ENCODE data around the gene PPP4R3B.
"Not testable (repeated sequence)": the region's sequence is repeated elsewhere in the genome, so short reads cannot be mapped to it uniquely, and the experiment has no call there.

Gene PPP4R3B

DNA sequence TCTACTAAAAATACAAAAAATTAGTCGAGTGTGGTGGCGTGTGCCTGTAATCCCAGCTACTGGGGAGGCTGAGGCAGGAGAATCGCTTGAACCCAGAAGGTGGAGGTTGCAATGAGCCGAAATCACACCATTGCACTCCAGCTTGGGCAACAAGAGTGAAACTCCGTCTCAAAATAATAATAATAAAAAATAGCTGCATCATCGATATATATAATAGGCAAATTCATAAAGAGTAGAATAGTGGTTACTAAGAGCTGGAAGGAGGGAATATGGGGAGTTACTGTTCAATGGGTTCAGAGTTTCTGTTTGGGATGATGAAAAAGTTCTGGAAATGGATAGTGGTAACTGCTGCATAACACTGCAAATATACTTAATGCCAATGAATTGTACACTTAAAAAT, 20.6 kb downstream of the PPP4R3B start:
- not testable (repeated sequence) for DNase-seq (ENCODE audit: low read depth in 1 of 2, low spot score in 1 of 2)

- no peak for DNase-seq (ENCODE audit: low read depth in 1 of 2, low spot score in 1 of 2)
Observed at GRCh38 chr2:55595536-55595935, 21.9 kb downstream of the PPP4R3B start.

DNA sequence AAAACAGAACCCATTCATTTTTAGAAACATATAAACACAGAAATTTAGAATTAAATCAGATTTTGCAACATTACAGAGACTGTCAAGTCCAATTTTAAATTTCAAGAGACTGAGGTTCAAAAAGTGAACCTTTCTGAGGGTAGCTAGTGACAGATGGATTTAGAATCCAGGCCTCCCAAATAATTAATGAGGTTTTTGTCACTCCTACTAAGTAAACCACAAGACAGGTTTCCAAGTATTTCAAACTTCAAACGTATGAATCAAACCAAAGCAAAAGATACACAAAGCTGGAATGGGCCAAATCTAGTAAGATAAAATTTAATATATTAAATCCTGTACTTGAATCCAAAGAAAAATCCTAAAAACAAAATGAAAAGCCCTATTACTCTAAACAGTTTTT, 25.3 kb downstream of the PPP4R3B start:
- no peak for DNase-seq (ENCODE audit: low read depth in 1 of 2, low spot score in 1 of 2)

DNA sequence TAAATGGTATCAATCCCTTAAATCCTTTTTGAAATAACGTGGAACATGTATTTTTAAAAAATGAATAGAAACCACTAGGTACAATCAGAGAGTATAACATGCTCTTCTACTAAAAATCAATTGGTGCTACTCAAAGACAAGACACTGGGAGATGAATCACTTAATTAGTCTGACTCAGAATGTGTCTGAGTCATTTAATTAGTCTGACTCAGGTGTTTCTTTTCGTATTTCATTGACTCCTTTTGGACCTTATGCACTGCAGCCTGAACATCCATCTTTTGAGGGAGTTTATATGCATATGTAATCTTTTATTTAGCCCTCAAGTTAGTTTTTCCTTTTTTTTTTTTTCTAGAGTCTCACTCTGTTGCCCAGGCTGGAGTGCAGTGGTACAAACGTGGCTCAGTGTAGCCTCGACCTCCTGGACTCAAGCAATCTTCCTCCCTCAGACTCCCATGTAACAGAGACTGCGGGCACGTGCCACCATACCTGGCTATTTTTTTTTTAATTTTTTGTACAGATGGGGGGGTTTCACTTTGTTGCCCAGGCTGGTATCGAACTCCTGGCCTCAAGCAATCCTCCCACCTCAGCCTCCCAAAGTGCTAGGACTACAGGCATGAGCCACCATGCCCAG, 26.5 kb downstream of the PPP4R3B start:
- no peak for DNase-seq (ENCODE audit: low read depth in 1 of 2, low spot score in 1 of 2)

DNA sequence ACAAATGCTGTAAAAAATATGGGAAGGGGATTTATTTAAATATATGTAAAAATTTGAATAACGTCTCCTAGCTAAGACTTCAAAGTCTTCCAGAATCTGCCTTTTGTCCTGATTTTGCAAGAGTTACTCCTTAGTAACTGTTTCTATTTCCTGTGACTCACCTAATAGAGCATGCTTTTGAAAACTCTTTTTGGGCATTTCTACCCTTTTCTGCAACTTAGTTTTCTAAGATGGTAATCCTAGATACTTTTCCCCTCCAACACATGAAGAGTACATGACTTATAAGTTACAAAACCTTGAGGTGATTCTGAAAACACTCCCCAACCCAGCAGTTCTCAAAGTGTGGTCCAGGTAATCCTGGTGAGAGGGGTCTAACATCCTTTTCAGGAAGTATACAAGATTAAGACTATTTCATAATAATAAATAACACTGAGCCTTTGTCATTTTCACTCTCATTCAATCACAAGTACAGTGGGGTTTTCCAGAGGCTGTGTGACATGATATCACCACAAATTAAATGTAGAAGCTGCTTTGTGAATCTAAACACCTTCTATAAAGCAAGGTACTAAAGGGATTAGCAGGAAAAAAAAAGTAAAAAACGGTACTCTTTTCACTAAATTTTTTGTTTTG, 31.9 kb downstream of the PPP4R3B start:
- no peak for DNase-seq (ENCODE audit: low read depth in 1 of 2, low spot score in 1 of 2)

DNA sequence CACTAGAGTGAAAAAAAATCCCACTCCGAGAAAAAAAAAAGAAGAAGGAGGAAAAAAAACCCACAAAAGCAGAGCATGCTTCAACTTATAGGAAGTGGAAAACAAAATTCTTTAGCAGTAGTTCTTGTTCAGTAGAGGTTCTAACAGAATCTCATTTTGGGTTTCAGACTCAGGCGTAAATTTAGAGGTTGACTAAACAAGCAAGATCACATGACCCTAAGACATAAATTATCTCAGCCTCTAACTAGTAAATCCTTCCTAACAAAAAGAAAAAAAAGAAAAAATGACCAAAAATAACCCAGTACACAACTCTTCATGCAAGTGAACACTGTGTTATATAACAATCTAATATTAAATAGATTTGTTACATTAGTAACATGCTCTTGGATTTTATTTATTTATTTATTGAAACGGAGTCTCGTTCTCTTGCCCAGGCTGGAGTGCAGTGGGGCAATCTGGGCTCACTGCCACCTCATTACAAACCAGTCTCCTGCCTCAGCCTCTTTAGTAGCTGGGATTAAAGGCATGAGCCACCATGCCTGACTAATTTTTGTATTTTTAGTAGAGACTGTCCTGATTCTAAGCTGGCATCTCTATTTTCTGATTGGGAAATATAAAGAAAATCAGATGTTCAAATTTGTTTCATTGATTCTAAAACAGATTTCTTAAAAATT, 35.4 kb downstream of the PPP4R3B start:
- DNase-seq (ENCODE audit: low read depth in 1 of 2, low spot score in 1 of 2) = no peak

DNA sequence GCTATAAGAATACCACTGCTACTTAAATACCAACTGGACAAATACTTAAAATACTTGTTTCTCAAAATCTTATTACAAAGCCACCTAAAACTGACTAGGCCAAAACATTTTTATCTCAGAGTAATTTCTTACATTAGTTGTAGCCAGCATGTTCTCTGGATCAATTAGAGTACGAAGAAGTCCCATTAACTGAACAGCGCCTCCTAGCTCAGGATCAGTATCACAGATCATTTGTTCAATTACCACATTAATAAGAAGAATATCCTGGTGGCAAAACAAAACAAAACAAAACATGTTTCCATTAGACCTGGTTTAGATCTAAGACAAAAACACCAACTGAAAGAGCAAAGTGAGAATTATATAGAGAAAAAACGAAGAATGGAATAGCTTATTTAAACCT, 36.0 kb downstream of the PPP4R3B start:
- DNase-seq (ENCODE audit: low read depth in 1 of 2, low spot score in 1 of 2) = no peak

- DNase-seq (ENCODE audit: low read depth in 1 of 2, low spot score in 1 of 2) = not testable (repeated sequence)
Observed at GRCh38 chr2:55569002-55569401, 48.4 kb downstream of the PPP4R3B start.

DNA sequence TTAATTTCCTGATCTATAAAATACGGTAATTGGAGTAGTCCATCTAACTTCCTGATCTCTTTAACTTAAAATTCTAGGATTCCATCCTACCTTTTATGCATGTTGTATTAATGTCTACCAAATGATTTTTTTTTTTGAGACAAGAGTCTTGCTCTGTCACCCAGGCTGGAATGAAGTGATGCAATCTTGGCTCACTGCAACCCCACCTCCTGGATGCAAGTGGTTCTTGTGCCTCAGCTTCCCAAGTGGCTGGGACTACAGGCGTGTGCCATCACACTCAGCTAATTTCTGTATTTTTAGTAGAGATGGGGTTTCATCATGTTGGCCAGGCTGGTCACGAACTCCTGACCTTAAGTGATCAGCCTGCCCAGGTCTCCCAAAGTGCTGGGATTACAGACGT, 50.1 kb downstream of the PPP4R3B start:
- DNase-seq (ENCODE audit: low read depth in 1 of 2, low spot score in 1 of 2) = no peak

DNA sequence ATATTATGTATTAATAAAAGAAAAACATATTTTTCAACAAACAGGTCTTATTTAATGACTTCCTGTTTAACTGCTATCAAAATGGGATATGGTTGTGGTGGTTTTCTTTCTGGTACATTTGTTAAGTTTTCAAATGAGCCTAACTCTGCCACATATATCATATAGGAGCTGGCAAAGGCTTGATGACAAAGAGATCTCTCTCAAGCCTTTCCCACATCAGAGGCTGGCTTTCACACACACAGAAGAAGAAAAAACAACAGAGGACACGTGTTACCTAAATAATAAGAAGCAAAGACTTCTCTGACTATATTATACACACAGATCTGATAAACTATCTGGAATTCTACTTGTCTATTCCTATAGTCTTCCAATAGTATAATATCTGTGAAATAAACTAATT, 51.8 kb downstream of the PPP4R3B start:
- no peak for DNase-seq (ENCODE audit: low read depth in 1 of 2, low spot score in 1 of 2)

DNA sequence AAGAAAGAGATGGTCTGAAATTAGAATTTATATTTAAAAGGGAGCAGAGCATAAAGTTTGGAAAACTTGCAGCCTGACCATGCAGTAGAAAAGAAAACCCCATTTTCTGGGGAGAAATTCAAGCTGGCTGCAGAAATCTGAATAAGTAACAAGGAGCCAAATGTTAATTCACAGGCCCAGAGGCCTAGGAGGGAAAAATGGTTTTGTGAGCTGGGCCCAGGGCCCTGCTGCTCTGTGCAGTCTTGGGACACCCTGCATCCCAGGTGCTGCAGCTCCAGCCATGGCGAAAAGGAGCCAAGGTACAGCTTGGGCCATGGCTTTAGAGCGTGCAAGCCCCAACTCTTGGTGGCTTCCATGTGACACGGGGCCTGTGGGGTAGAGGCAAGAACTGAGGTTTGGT, 56.6 kb downstream of the PPP4R3B start:
- no peak for DNase-seq (ENCODE audit: low read depth in 1 of 2, low spot score in 1 of 2)

DNA sequence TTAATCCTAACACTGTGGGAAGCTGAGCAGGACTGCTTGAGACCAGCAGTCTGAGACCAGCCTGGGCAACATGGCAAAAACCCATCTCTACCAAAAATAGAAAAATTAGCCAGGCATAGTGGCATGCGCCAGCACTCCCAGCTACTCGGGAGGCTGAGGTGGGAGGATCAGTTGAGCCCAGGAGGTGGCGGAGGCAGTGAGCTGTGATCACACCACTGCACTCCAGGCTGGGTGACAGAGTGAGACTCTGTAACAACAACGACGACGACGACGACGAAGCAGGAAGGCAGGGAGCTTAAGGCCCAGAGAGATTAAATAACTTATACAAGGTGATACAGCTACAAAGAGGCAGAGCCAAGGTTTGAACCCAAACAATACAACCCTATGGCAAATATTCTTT, 60.6 kb downstream of the PPP4R3B start:
- DNase-seq (ENCODE audit: low read depth in 1 of 2, low spot score in 1 of 2) = no peak

DNA sequence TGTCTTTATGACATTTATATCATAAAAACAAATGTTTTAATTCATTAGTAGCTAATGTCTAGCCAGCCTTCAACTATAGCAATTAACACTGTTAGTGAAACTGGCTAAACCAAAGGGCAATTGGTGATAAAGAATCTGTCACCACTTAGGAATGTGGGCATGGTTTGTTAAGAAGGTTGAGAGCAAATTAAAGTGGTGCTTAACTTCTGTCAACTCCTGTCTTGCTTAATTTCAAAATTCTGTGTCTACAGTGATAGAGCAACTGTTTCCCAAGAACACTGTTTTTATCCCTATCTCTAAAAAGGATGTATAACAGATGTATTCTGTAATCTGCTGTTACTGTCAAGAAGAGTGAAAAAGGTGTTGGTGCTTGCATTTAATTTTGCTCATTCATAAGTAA, 61.4 kb downstream of the PPP4R3B start:
- no peak for DNase-seq (ENCODE audit: low read depth in 1 of 2, low spot score in 1 of 2)

DNA sequence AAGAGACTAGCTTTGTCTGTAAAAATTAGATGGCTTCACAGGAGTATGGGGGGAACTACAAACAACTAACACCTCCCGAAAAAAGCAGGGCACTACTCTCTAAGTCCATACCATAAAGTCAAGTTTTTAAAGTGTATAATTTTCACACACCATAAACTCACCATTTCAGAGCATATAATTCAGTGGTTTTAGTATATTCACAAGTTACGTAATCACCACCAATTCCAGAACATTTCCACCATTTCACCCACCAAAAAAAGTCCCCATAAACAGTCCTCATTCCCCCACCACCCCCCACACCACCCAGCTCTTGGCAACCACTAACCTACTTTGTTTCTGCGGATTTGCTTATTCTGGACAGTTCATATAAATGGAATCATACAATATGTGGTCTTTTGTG, 64.1 kb downstream of the PPP4R3B start:
- DNase-seq (ENCODE audit: low read depth in 1 of 2, low spot score in 1 of 2) = no peak

DNA sequence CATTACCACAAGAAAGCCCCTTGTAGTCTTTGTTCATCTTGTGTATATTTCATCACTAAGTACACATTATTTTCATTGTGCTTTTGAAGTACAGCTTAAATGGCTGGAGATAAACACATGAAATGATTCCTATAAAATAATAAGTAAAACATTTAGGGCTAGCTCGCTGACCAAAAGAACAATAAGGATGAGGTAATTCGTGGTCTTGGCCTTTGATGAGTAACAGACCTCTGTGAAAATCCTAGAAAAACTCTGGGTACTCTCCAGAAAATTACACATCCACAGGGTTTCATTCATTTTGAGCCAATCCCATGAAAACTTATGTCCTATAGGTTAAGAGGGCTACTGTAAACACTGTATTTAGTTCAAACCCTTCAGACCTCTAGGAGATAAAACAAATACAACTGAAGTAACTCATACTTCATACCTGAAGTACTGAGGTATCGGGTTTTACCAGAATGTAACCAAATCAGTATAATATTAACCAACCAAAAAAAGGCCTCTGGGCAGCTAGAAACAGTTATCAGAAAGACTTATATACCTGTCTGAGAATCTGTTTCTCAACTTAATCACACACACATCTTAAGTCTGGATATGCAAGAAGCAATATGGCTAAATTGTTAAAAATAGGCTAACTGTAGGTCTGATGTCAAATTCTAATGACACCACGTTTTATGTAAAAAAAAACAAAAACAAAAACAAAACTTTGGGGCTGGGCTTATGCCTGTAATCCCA, 66.9 kb downstream of the PPP4R3B start:
- DNase-seq (ENCODE audit: low read depth in 1 of 2, low spot score in 1 of 2) = no peak

DNA sequence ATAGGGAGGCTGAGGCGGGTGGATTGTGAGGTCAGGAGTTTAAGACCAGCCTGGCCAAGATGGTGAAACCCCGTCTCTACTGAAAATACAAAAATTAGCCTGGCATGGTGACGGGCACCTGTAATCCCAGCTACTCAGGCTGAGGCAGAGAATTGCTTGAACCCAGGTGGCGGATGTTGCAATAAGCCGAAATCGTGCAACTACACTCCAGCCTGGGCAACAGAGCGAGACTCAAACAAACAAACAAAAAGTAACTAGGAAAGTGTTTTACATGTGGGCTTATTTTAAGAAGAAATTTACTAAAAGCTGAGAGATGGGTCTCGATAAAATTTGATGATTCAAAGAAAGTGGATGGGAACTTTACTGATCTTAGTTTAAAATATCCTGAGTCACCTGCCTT, 69.7 kb downstream of the PPP4R3B start:
- not testable (repeated sequence) for DNase-seq (ENCODE audit: low read depth in 1 of 2, low spot score in 1 of 2)

DNA sequence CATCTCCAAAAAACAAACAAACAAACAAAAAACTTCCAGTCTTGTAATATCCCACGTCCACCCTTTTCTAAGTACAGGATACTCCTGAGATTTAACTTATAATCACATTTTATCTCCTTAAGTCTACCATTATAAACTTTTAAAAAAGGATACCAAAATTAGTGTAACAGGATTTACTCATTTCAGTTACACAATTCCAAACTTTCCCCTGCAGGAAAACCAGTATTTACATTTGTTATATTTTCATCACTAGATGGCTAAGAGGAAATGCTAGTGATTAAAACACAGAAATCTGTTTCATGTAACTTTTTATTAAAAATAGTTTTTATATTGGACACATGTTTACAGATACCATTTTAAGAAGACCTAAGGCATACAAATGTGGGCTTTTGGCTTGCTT, 70.4 kb downstream of the PPP4R3B start:
- no peak for DNase-seq (ENCODE audit: low read depth in 1 of 2, low spot score in 1 of 2)

DNA sequence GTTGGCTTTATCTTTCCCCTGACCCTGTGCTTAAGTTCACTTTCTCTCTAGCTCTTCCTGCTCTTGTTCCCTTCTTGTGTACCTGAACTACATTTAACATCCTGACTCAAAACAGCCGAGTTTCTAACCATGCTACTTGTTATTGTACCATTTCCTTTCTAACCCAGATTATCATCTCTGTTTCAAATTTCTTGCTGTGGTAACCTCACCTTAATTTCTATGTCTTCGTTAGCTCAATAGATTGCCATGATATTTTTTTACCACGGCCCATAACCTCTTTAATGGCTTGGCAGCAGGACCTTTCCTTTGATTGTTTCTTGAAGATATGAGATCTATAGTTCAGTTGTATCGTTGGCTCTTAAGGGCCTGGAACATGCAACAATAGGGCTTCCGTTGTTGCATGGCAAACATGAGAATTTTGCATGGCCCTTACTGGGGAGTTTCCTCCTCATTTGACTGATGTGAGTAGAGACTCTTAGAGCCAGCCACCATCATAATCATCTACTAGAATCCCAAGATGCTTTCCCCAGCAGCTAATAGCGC, 86.8 kb downstream of the PPP4R3B start:
- no peak for DNase-seq (ENCODE audit: low read depth in 1 of 2, low spot score in 1 of 2)

DNA sequence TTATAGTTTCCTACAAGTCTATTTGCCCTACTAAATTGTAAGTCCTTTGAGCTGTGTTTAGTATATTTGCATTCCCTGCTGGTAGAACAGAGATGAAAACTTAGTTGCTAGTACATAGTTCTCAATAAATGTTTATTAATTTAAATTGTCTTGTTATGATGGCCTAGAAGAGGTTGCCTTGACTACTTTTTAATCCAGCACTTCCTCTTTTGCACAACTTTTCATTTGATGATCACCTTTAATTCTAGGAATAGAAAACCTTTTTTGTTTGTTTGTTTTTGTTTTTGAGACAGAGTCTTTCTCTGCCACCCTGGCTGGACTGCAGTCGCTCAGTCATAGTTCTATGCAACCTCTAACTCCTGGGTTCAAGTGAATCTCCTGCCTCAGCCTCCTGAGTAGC, 91.2 kb downstream of the PPP4R3B start:
- DNase-seq (ENCODE audit: low read depth in 1 of 2, low spot score in 1 of 2) = no peak

DNA sequence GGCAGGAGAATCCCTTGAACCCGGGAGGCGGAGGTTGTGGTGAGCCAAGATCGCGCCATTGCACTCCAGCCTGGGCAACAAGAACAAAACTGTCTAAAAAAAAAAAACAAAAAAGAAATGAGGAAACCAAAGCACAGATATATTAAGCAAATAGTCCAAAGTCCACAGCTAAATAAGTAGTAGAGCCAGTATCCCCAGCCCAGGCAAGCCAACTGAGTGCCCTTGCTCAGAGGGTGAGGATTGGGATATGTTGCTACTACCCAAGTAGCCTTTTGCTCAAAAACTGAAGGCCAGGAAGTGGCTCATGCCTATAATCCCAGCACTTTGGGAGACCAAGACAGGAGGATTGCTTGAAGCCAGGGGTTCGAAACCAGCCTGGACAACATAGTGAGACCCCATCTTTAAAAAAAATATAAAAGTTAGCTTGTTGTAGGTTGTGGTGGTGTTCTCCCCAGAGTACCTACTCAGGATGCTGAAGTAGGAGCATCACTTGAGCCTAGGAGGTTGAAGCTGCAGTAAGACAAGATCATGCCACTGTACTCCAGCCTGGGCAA, 92.5 kb downstream of the PPP4R3B start:
- no peak for DNase-seq (ENCODE audit: low read depth in 1 of 2, low spot score in 1 of 2)

All from stimulated activated CD4-positive, alpha-beta T cell treated with anti-CD3 and anti-CD28 coated beads, Interleukin-15, amount 100 ng/mL, for 1 hour (primary cell).